Pancreas (tissue), 10 donors: Measurements from ENCODE around the gene CORO6. TPM values are rescaled to one million over a fixed set of nuclear protein-coding genes. Genes with fewer than 3 reads are reported as not detected.

ENCODE experiments used
- ATAC-seq, 4 donors: fragments of 200-7000 bp; cut with Tn5 transposase; one replicate each; pipeline versions ENCODE4 v1.8.0 to v1.9.1; 2020; ENCODE audit warnings: mild to moderate bottlenecking in 4 of 4, moderate library complexity in 4 of 4
- DNase-seq, 6 donors: peaks; one replicate each; pipeline ENCODE4 v3.0.0-alpha.2; 2020
- FAIRE-seq: peaks from 2 replicates; lab custom pipeline; 2012; peaks lifted over from hg19 to GRCh38; lab: Jason Lieb, UNC
- H3K27ac ChIP-seq, 4 donors: fragments of 200-600 bp; sonication (generic); 1 replicate in 3 of 4; 2 replicates in 1 of 4; pipeline versions ENCODE4 v1.5.0 to v1.8.0; 2020
- H3K27me3 ChIP-seq, 4 donors: fragments of 200-600 bp; one replicate each; pipeline ENCODE4 v1.8.0; 2021
- H3K36me3 ChIP-seq, 3 donors: fragments of 200-600 bp; sonication (generic) in 1 of 3; one replicate each; pipeline versions ENCODE4 v1.5.0 to v1.8.0; 2020 to 2021
- H3K4me1 ChIP-seq, 3 donors: fragments of 200-600 bp; one replicate each; pipeline ENCODE4 v1.8.0; 2021
- H3K4me3 ChIP-seq, 4 donors: fragments of 200-600 bp; sonication (generic) in 2 of 4; one replicate each; pipeline versions ENCODE4 v1.5.0 to v1.8.0; 2020 to 2021
- H3K9me3 ChIP-seq, 4 donors: fragments of 200-600 bp; one replicate each; pipeline ENCODE4 v1.8.0; 2021
- whole genome bisulfite sequencing, 2 donors: extraction: QIAGEN DNeasy Blood & Tissue Kit; methylation state at CpG; one replicate each; pipeline ENCODE4 v1.1.7; 2013; 5-methylcytosine and 5-hydroxymethylcytosine counted together
- intact Hi-C, 3 donors: fragments of 100-400 bp; cut with DNase I; formaldehyde crosslinking; loops; one replicate each; pipeline versions ENCODE4 v1.11.1 to v1.14.2; 2022
- polyA plus RNA-seq, 2 donors: library from polyadenylated mRNA; stranded (reverse); fragments of 200-250 nt; gene quantifications; one replicate each; pipeline ENCODE4 v1.2.3, GENCODE V29; 2013
- total RNA-seq, 6 donors: library from RNA; stranded (reverse); fragmentation: NEBNext Ultra II Directional in 4 of 6; extraction: Animal tissue kit (Norgen Biotek cat#: 25700) in 4 of 6; gene quantifications; one replicate each; pipeline versions ENCODE4 v1.2.1 to v1.2.4, GENCODE V29; 2021 to 2023
- TF ChIP-seq, protein P1 (sequence below), 4 donors: fragments of 200-600 bp; sonication (generic) in 3 of 4; IDR thresholded peaks; one replicate each; pipeline versions ENCODE4 v1.5.0 to v1.8.0; 2021; ENCODE audit warnings: antibody characterized with exemption in 4 of 4
- donor health status: healthy with polysubstance abuse.
- donor health status: DM: no; HTN: no; CAD: no; lungs with moderate emphysema.
- donor health status: DM: no; HTN: no; CAD: no.
- donor health status: control.
- donor health status: control.
- donor health status: Bipolar disorder and iron deficiency.
- donor health status: DM: yes; HTN: yes; CAD: no.
- donor health status: DM: no; HTN: no; CAD: no.
- donor health status: DM: no; HTN: no; CAD: no.
- donor health status: DM: yes; HTN: yes; CAD: no.

The CORO6 gene
- total and polyA plus RNA-seq, 8 donors = 0.20 to 4.4 (median 0.59) TPM

GRCh38 chr17:29640413-29640812 lies 17.7 kb upstream of the CORO6 start:
- TF ChIP-seq, protein P1, sequence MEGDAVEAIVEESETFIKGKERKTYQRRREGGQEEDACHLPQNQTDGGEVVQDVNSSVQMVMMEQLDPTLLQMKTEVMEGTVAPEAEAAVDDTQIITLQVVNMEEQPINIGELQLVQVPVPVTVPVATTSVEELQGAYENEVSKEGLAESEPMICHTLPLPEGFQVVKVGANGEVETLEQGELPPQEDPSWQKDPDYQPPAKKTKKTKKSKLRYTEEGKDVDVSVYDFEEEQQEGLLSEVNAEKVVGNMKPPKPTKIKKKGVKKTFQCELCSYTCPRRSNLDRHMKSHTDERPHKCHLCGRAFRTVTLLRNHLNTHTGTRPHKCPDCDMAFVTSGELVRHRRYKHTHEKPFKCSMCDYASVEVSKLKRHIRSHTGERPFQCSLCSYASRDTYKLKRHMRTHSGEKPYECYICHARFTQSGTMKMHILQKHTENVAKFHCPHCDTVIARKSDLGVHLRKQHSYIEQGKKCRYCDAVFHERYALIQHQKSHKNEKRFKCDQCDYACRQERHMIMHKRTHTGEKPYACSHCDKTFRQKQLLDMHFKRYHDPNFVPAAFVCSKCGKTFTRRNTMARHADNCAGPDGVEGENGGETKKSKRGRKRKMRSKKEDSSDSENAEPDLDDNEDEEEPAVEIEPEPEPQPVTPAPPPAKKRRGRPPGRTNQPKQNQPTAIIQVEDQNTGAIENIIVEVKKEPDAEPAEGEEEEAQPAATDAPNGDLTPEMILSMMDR (IDR thresholded peaks at IDR 0.05) = no peak
- no peak for FAIRE-seq
- Histone ChIP-seq H3K27ac (no peak overlapping the region), H3K9me3 (no peaks in the 10 kb centered on the region), H3K4me3 (no peak overlapping the region), H3K27me3 (no peaks in the 10 kb centered on the region), H3K36me3 (no peaks in the 10 kb centered on the region), H3K4me1 (no peaks in the 10 kb centered on the region)
- DNase-seq = no peak
- 77 to 89% methylated on average over 2 of the region's 2 CpGs for WGBS, 2 donors
- no peak for ATAC-seq
- intact Hi-C loops = loop anchor here in 1 of 3 donors (10.0 kb wide), 1 partner anchor 134 kb away; no protein-coding TSS in a partner anchor

DNA sequence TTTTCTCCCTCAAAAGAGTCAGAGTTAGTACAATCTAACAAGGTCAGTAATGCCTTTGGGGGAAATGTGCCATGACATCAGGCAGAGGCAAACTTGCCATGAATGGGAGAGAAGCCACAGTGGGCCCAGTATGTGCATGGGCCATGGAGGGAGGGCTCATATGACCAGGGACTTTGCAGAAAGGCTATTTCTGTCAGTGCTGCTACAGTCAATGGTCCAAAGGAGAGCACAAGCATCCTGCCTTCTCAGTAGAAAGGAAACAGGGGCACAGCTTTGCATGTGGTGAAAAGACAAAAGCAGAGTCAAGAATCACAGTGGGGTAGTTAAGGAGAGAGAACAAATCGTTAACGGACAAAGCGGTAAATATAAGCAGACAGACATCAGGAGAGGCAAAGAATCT lies 11.2 kb upstream of the CORO6 start:
- Histone ChIP-seq H3K27me3 (no peaks in the 10 kb centered on the region), H3K36me3 (peaks cover 0 to 17% (median 0%) of the 10 kb centered on the region in 3 donors), H3K4me3 (no peak overlapping the region), H3K4me1 (no peaks in the 10 kb centered on the region), H3K27ac (no peak overlapping the region), H3K9me3 (no peaks in the 10 kb centered on the region)
- FAIRE-seq (no peak), ATAC-seq (no peak), DNase-seq (no peak)
- TF ChIP-seq, protein P1 (IDR thresholded peaks at IDR 0.05) = no peak
- intact Hi-C loops = no loop called here
- WGBS, 2 donors = 92 to 94% methylated on average over 3 of the region's 3 CpGs

DNA sequence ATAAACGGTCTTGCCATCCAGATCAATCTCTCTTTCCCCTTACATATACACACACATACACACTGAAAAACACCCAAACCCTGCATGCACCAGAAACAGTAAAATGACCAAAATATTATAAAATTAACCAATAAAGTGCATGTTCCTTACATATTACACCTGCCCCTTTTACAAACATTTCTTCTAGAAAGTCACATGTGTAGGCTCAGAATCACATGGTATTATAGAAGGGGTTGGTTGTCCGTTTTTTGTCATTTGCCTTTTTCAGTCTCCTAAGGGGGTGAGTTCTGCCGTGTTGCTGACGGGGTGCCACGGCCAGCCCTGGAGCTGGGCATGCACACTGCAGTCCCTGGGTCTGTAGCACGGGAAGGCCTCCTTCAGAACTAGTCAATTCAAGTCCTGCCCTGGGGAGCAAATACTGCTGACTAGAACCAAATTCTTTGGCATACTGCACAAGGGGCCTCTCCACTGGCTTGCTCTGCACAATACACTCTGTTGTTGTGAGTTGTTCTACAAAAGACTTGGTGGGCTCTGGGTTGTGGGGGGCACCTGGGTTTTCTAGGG lies 8.0 kb upstream of the CORO6 start:
- ATAC-seq (no peak), DNase-seq (no peak), FAIRE-seq (no peak)
- Histone ChIP-seq H3K27ac (no peak overlapping the region), H3K4me1 (no peaks in the 10 kb centered on the region), H3K4me3 (no peak overlapping the region), H3K36me3 (peaks cover 0 to 17% (median 0%) of the 10 kb centered on the region in 3 donors), H3K27me3 (no peaks in the 10 kb centered on the region), H3K9me3 (no peaks in the 10 kb centered on the region)
- TF ChIP-seq, protein P1 (IDR thresholded peaks at IDR 0.05) = no peak
- intact Hi-C loops = no loop called here
- WGBS, 2 donors = 84 to 92% methylated on average over 6 of the region's 6 CpGs

- no peaks in the 10 kb centered on the region for H3K9me3 ChIP-seq
- ATAC-seq (no peak), FAIRE-seq (no peak), DNase-seq (no peak)
- intact Hi-C loops = no loop called here
- no peaks in the 10 kb centered on the region for H3K27me3 ChIP-seq
- 63 to 64% methylated on average over 2 of the region's 2 CpGs for WGBS, 2 donors
- H3K27ac ChIP-seq = no peak overlapping the region
- no peaks in the 10 kb centered on the region for H3K4me1 ChIP-seq
- H3K4me3 ChIP-seq = no peak overlapping the region
- peaks cover 0 to 17% (median 0%) of the 10 kb centered on the region in 3 donors for H3K36me3 ChIP-seq
- TF ChIP-seq, protein P1 (IDR thresholded peaks at IDR 0.05) = no peak
Measured at GRCh38 chr17:29629839-29630238, 7.1 kb upstream of the CORO6 start.

DNA sequence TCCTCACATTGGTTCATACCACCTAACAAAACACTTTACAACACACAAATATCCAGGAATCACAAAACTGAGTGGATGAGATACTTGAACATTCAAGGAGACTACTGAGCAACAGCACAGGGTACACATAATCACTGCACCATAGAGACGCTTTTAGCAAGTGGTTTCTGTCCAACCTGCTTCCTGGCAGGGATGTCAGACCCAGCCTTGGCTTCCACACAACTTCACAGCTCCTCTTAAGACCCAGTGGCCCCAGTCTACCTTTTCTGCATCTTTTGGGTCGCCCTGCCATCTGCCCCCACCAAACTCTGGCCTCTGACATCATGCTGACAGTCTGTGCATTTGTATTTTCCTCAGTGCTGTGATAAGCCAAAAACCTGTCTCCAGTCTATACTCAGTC lies 5.9 kb upstream of the CORO6 start:
- intact Hi-C loops = no loop called here
- Histone ChIP-seq H3K4me1 (no peaks in the 10 kb centered on the region), H3K4me3 (no peak overlapping the region), H3K27ac (no peak overlapping the region), H3K27me3 (no peaks in the 10 kb centered on the region), H3K9me3 (no peaks in the 10 kb centered on the region), H3K36me3 (peaks cover 0 to 17% (median 0%) of the 10 kb centered on the region in 3 donors)
- no peak for DNase-seq
- TF ChIP-seq, protein P1 (IDR thresholded peaks at IDR 0.05) = no peak
- no peak for FAIRE-seq
- WGBS, 2 donors = 82 to 86% methylated on average over 2 of the region's 2 CpGs
- no peak for ATAC-seq
